ENCODE data around the gene OR51B4. TPM values are rescaled to one million over a fixed set of nuclear protein-coding genes. Genes with fewer than 3 reads are reported as not detected.

Gene OR51B4
- total RNA-seq, 1 experiment from 2014 or later: not detected

GRCh38 chr11:5280582-5281102, 21.1 kb downstream of the OR51B4 start:
- no TSS peak for BruUV-seq (replicated peaks)
- TF ChIP-seq CTCF (IDR thresholded peaks at IDR 0.05; ENCODE audit: unreplicated experiment): no peak
- CTCF ChIA-PET: no interaction called here
- Mint-ChIP-seq H3K27me3 (ENCODE audit: unreplicated experiment) (no peaks in the 10 kb centered on the region), H3K4me3 (ENCODE audit: low read depth, unreplicated experiment) (no peak overlapping the region), H3K27ac (ENCODE audit: unreplicated experiment) (no peak overlapping the region), H3K36me3 (ENCODE audit: insufficient read depth, unreplicated experiment) (no peaks in the 10 kb centered on the region), H3K9me3 (ENCODE audit: low read depth, unreplicated experiment) (no peaks in the 10 kb centered on the region), H3K4me1 (ENCODE audit: low read depth, unreplicated experiment) (peaks cover 8% of the 10 kb centered on the region)
- peak; percentile 40 for DNase-seq
- intact Hi-C loops (cut with micrococcal nuclease; ENCODE audit: unreplicated experiment): no loop called here

GRCh38 chr11:5279471-5280090, 22.2 kb downstream of the OR51B4 start:
- peaks cover 8% of the 10 kb centered on the region for H3K4me1 Mint-ChIP-seq (ENCODE audit: low read depth, unreplicated experiment)
- no peaks in the 10 kb centered on the region for H3K27me3 Mint-ChIP-seq (ENCODE audit: unreplicated experiment)
- H3K27ac Mint-ChIP-seq (ENCODE audit: unreplicated experiment): no peak overlapping the region
- no TSS peak for BruUV-seq (replicated peaks)
- CTCF ChIA-PET: interaction anchor here (0.7 kb wide), 1 partner anchor 607 kb away, joined by 4 read pairs; no protein-coding TSS in a partner anchor
- no peaks in the 10 kb centered on the region for H3K9me3 Mint-ChIP-seq (ENCODE audit: low read depth, unreplicated experiment)
- intact Hi-C loops (cut with micrococcal nuclease; ENCODE audit: unreplicated experiment): no loop called here
- DNase-seq: no peak
- no peak overlapping the region for H3K4me3 Mint-ChIP-seq (ENCODE audit: low read depth, unreplicated experiment)
- no peaks in the 10 kb centered on the region for H3K36me3 Mint-ChIP-seq (ENCODE audit: insufficient read depth, unreplicated experiment)
- no peak for TF ChIP-seq CTCF (IDR thresholded peaks at IDR 0.05; ENCODE audit: unreplicated experiment)

- no peak overlapping the region for H3K4me3 Mint-ChIP-seq (ENCODE audit: low read depth, unreplicated experiment)
- intact Hi-C loops (cut with micrococcal nuclease; ENCODE audit: unreplicated experiment): no loop called here
- H3K27ac Mint-ChIP-seq (ENCODE audit: unreplicated experiment): no peak overlapping the region
- H3K4me1 Mint-ChIP-seq (ENCODE audit: low read depth, unreplicated experiment): peaks cover 8% of the 10 kb centered on the region
- H3K36me3 Mint-ChIP-seq (ENCODE audit: insufficient read depth, unreplicated experiment): no peaks in the 10 kb centered on the region
- CTCF ChIA-PET: no interaction called here
- no peak for TF ChIP-seq CTCF (IDR thresholded peaks at IDR 0.05; ENCODE audit: unreplicated experiment)
- BruUV-seq (replicated peaks): no TSS peak
- no peaks in the 10 kb centered on the region for H3K27me3 Mint-ChIP-seq (ENCODE audit: unreplicated experiment)
- no peak for DNase-seq
- H3K9me3 Mint-ChIP-seq (ENCODE audit: low read depth, unreplicated experiment): no peaks in the 10 kb centered on the region
These were observed 23.9 kb downstream of the OR51B4 start for GRCh38 chr11:5277807-5278382.

- no peaks in the 10 kb centered on the region for H3K36me3 Mint-ChIP-seq (ENCODE audit: insufficient read depth, unreplicated experiment)
- BruUV-seq (replicated peaks): no TSS peak
- no peaks in the 10 kb centered on the region for H3K27me3 Mint-ChIP-seq (ENCODE audit: unreplicated experiment)
- H3K4me1 Mint-ChIP-seq (ENCODE audit: low read depth, unreplicated experiment): peaks cover 8% of the 10 kb centered on the region
- CTCF ChIA-PET: interaction anchor here (0.6 to 0.7 kb wide), 2 partner anchors 356 to 827 kb away, joined by 3 to 5 read pairs; no protein-coding TSS in a partner anchor
- H3K4me3 Mint-ChIP-seq (ENCODE audit: low read depth, unreplicated experiment): no peak overlapping the region
- H3K9me3 Mint-ChIP-seq (ENCODE audit: low read depth, unreplicated experiment): no peaks in the 10 kb centered on the region
- H3K27ac Mint-ChIP-seq (ENCODE audit: unreplicated experiment): no peak overlapping the region
- TF ChIP-seq CTCF (IDR thresholded peaks at IDR 0.05; ENCODE audit: unreplicated experiment): no peak
- no peak for DNase-seq
- intact Hi-C loops (cut with micrococcal nuclease; ENCODE audit: unreplicated experiment): no loop called here
These were observed 25.0 kb downstream of the OR51B4 start for GRCh38 chr11:5276697-5277096.

Measured in Calu3 (cell line).